HG02970 (cell line): ENCODE results near the gene PSENEN.

Experiments used
- ATAC-seq: cut with Tn5 transposase; IDR thresholded peaks from one replicate; pipeline ENCODE4 v1.9.1; 2021; ENCODE audit warnings: mild to moderate bottlenecking, moderate library complexity, moderate number of reproducible peaks; ENCODE audit not compliant: unreplicated experiment, low FRiP score

PSENEN gene

GRCh38 chr19:35745328-35746086 lies at the start of gene PSENEN, which contains the start of gene U2AF1L4:
Gene PSENEN (plus strand): TSS chr19:35745651. CDS start chr19:35745931, 280 bp downstream.
Gene U2AF1L4 (minus strand): TSS chr19:35745418. CDS start chr19:35745391, 27 bp downstream.
- ATAC-seq = peak; percentile 45

GRCh38 chr19:35695895-35696422 lies 49.5 kb upstream of the PSENEN start:
- ATAC-seq = no peak

- no peak for ATAC-seq
These were observed 48.6 kb upstream of the PSENEN start for GRCh38 chr19:35696835-35697234.

- peak; percentile 88 for ATAC-seq
These were observed 43.0 kb upstream of the PSENEN start for GRCh38 chr19:35702223-35703012.

- ATAC-seq = no peak
These were observed 42.1 kb upstream of the PSENEN start for GRCh38 chr19:35703343-35703742.

GRCh38 chr19:35704218-35704617 lies 41.2 kb upstream of the PSENEN start, which contains the start of gene ZBTB32:
Gene ZBTB32 (plus strand): TSS chr19:35704558. CDS start chr19:35714627, 10,069 bp downstream.
- no peak for ATAC-seq

- no peak for ATAC-seq
These were observed 37.1 kb upstream of the PSENEN start for GRCh38 chr19:35708391-35708790.

GRCh38 chr19:35710784-35711723 lies 34.4 kb upstream of the PSENEN start:
- ATAC-seq = peak; percentile 37

GRCh38 chr19:35712567-35713505 lies 32.6 kb upstream of the PSENEN start:
- ATAC-seq = no peak

- no peak for ATAC-seq
These were observed 32.0 kb upstream of the PSENEN start for GRCh38 chr19:35713506-35713850.

GRCh38 chr19:35713904-35714495 lies 31.5 kb upstream of the PSENEN start:
- no peak for ATAC-seq

GRCh38 chr19:35714601-35715354 lies 30.7 kb upstream of the PSENEN start:
- no peak for ATAC-seq

- ATAC-seq = no peak
These were observed 30.1 kb upstream of the PSENEN start for GRCh38 chr19:35715355-35715809.

- ATAC-seq = no peak
These were observed 29.3 kb upstream of the PSENEN start for GRCh38 chr19:35715981-35716800.

GRCh38 chr19:35716801-35717664 lies 28.4 kb upstream of the PSENEN start:
- peak; percentile 49 for ATAC-seq

GRCh38 chr19:35717665-35718344 lies 27.6 kb upstream of the PSENEN start, which contains the start of gene KMT2B:
Gene KMT2B (plus strand): TSS chr19:35718003. CDS start chr19:35718019, 16 bp downstream.
- peak; percentile 37 for ATAC-seq
